Astrocyte (in vitro differentiated cells and primary cell): ENCODE measurements around the gene FAM50A. TPM values are rescaled to one million over a fixed set of nuclear protein-coding genes. Genes with fewer than 3 reads are reported as not detected.

ENCODE experiments used
- DNase-seq: peaks from one replicate; pipeline ENCODE4 v3.0.0-alpha.2; 2010; ENCODE audit warnings: low read depth
- FAIRE-seq: peaks from 2 replicates; lab custom pipeline; 2011; peaks lifted over from hg19 to GRCh38; lab: Jason Lieb, UNC
- H2AFZ ChIP-seq: 2 replicates; pipeline ENCODE4 v1.6.0; 2012; ENCODE audit warnings: low read depth, low read length, inconsistent platforms
- H3K27ac ChIP-seq: 2 replicates; pipeline ENCODE4 v1.5.1; 2011; ENCODE audit warnings: low read depth, low read length, inconsistent platforms
- H3K27me3 ChIP-seq: 2 replicates; pipeline ENCODE4 v1.6.0; 2011; ENCODE audit warnings: low read length, inconsistent platforms; ENCODE audit not compliant: insufficient read depth
- H3K36me3 ChIP-seq: 2 replicates; pipeline ENCODE4 v1.5.1; 2011; ENCODE audit warnings: low read length, inconsistent platforms; ENCODE audit not compliant: insufficient read depth
- H3K4me1 ChIP-seq: 2 replicates; pipeline ENCODE4 v1.5.1; 2011; ENCODE audit warnings: low read length, inconsistent platforms; ENCODE audit not compliant: insufficient read depth
- H3K4me2 ChIP-seq: 2 replicates; pipeline ENCODE4 v1.6.0; 2012; ENCODE audit warnings: low read length, inconsistent platforms
- H3K4me3 ChIP-seq: 2 replicates; pipeline ENCODE4 v1.5.1; 2011; ENCODE audit warnings: low read depth, mild to moderate bottlenecking, low read length, inconsistent platforms; ENCODE audit not compliant: insufficient read depth
- H3K79me2 ChIP-seq: 2 replicates; pipeline ENCODE4 v1.6.0; 2012; ENCODE audit warnings: mild to moderate bottlenecking, low read length, inconsistent platforms; ENCODE audit not compliant: insufficient read depth
- H3K9ac ChIP-seq: 2 replicates; pipeline ENCODE4 v1.6.0; 2012; ENCODE audit warnings: mild to moderate bottlenecking, low read length, inconsistent platforms
- H3K9me3 ChIP-seq: 2 replicates; pipeline ENCODE4 v1.5.1; 2012; ENCODE audit warnings: low read depth, mild to moderate bottlenecking, low read length, inconsistent platforms; ENCODE audit not compliant: insufficient read depth
- H4K20me1 ChIP-seq: 2 replicates; pipeline ENCODE4 v1.6.0; 2012; ENCODE audit warnings: low read length, inconsistent platforms; ENCODE audit not compliant: insufficient read depth
- H3K27ac Mint-ChIP-seq: one replicate; pipeline ENCODE4 v1.8.0; 2021; ENCODE audit warnings: mild to moderate bottlenecking, mixed read lengths; ENCODE audit not compliant: unreplicated experiment
- H3K27me3 Mint-ChIP-seq: one replicate; pipeline ENCODE4 v1.8.0; 2021; ENCODE audit warnings: low read depth, mixed read lengths; ENCODE audit not compliant: unreplicated experiment
- H3K36me3 Mint-ChIP-seq: one replicate; pipeline ENCODE4 v1.8.0; 2021; ENCODE audit warnings: low read depth, mixed read lengths; ENCODE audit not compliant: unreplicated experiment
- H3K4me1 Mint-ChIP-seq: one replicate; pipeline ENCODE4 v1.8.0; 2021; ENCODE audit warnings: low read depth, mixed read lengths; ENCODE audit not compliant: unreplicated experiment
- H3K4me3 Mint-ChIP-seq: one replicate; pipeline ENCODE4 v1.8.0; 2021; ENCODE audit warnings: mild to moderate bottlenecking, moderate library complexity, mixed read lengths; ENCODE audit not compliant: unreplicated experiment
- H3K9me3 Mint-ChIP-seq: one replicate; pipeline ENCODE4 v1.8.0; 2021; ENCODE audit warnings: mild to moderate bottlenecking, mixed read lengths; ENCODE audit not compliant: unreplicated experiment
- CTCF ChIP-seq: IDR thresholded peaks from 2 replicates; pipeline ENCODE4 v1.5.1; 2011; ENCODE audit warnings: low read depth, mild to moderate bottlenecking, inconsistent platforms, low read length, moderate library complexity; ENCODE audit not compliant: insufficient read depth
- EZH2 ChIP-seq: IDR thresholded peaks from 2 replicates; pipeline ENCODE4 v1.6.1; 2012; ENCODE audit warnings: mild to moderate bottlenecking, low read length, inconsistent platforms; ENCODE audit not compliant: insufficient read depth
- total RNA-seq: library from RNA; stranded (reverse); gene quantifications from 2 replicates; pipeline ENCODE4 v1.2.1, GENCODE V29; 2021

Gene FAM50A
- total RNA-seq, 1 donor from 2014 or later: 100.0 TPM

GRCh38 chrX:154426916-154427770 is 16.8 kb upstream of the FAM50A start:
- no peaks in the 10 kb centered on the region for H3K36me3 ChIP-seq
- no peaks in the 10 kb centered on the region for H3K4me1 ChIP-seq
- no peak for DNase-seq
- H2AFZ ChIP-seq: no peak overlapping the region
- no peak for FAIRE-seq
- no peak overlapping the region for H3K4me2 ChIP-seq
- H3K27ac ChIP-seq: no peak overlapping the region
- peak overlapping the region; percentile 62 for H3K4me3 Mint-ChIP-seq
- H3K9me3 Mint-ChIP-seq: no peaks in the 10 kb centered on the region
- H3K27ac Mint-ChIP-seq: no peak overlapping the region
- no peak overlapping the region for H3K4me3 ChIP-seq
- peaks cover 29% of the 10 kb centered on the region for H3K79me2 ChIP-seq
- peaks cover 21% of the 10 kb centered on the region for H4K20me1 ChIP-seq
- H3K4me1 Mint-ChIP-seq: peaks cover 16% of the 10 kb centered on the region
- H3K9ac ChIP-seq: no peak overlapping the region
- H3K27me3 ChIP-seq: no peaks in the 10 kb centered on the region
- no peaks in the 10 kb centered on the region for H3K36me3 Mint-ChIP-seq
- TF ChIP-seq EZH2 (no peak), CTCF (no peak)
- H3K27me3 Mint-ChIP-seq: no peaks in the 10 kb centered on the region
- H3K9me3 ChIP-seq: no peaks in the 10 kb centered on the region

- Mint-ChIP-seq H3K4me1 (peaks cover 16% of the 10 kb centered on the region), H3K4me3 (peak within 1 kb of the TSS; percentile 82), H3K36me3 (no peaks in the 10 kb centered on the region), H3K27me3 (no peaks in the 10 kb centered on the region), H3K27ac (peak within 1 kb of the TSS; percentile 47), H3K9me3 (no peaks in the 10 kb centered on the region)
- Histone ChIP-seq H3K36me3 (no peaks in the 10 kb centered on the region), H3K9ac (peak within 1 kb of the TSS; percentile 67), H3K9me3 (no peaks in the 10 kb centered on the region), H3K27ac (peak within 1 kb of the TSS; percentile 19), H3K4me2 (peak within 1 kb of the TSS; percentile 86), H3K27me3 (no peaks in the 10 kb centered on the region), H2AFZ (peak within 1 kb of the TSS; percentile 56), H4K20me1 (peaks cover 21% of the 10 kb centered on the region), H3K4me1 (no peaks in the 10 kb centered on the region), H3K79me2 (peaks cover 29% of the 10 kb centered on the region), H3K4me3 (peak within 1 kb of the TSS; percentile 66)
- TF ChIP-seq CTCF: no peak
- no peak for TF ChIP-seq EZH2
- DNase-seq: peak; percentile 92
- FAIRE-seq: no peak
Measured at GRCh38 chrX:154428176-154429171, 15.5 kb upstream of the FAM50A start, which contains the start of gene ATP6AP1. TSS of gene ATP6AP1 (plus strand) at chrX:154428677. CDS start at chrX:154428693, 16 bp downstream.
